Activated CD4-positive, alpha-beta T cell treated with anti-CD3 and anti-CD28 coated beads for 4 hours (primary cell): ENCODE results near the gene OBSCN.
"Not testable (repeated sequence)": the region's sequence is repeated elsewhere in the genome, so short reads cannot be mapped to it uniquely, and the experiment has no call there.

Source experiments
- DNase-seq, 2 donors: peaks; one replicate each; pipeline ENCODE4 v3.0.0-alpha.2; 2020

OBSCN gene

DNA sequence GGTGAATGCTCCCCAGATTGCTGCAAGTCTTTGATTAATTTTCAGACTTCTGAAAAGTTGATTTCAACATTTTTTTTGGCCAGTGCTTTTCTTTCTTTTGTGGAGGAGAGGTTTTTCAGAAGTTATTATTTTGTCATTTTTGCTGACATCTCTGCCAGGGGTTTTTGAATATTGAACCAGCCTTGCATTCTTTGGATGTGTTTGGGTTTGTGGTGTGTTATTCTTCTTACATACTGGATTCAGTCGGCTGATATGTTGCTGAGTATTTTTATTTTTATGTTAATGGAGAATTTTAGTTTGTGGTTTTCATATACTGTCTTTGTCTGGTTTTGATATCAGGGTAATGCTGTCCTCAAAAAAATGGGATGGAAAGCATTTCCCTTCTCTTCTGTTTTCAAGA lies 25.3 kb downstream of the OBSCN start:
- no peak for DNase-seq

DNA sequence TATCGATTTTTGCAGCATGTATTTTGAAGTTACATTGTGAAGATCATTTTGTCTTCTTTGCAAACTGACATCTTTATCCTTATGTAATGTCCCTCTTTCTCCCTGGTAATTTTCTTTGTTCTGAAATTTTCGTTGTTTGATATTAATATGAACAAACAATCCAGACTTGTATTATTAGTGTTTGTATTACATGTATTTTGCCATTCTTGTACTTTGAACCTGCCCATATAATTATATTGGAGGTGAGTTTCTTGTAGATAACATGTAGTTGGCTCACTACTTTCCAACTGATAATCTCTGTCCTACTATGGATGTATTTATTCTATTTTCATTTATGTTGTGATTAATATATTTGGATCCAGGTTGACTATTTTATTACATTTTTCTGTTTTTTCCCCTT lies 27.1 kb downstream of the OBSCN start:
- DNase-seq: no peak

DNA sequence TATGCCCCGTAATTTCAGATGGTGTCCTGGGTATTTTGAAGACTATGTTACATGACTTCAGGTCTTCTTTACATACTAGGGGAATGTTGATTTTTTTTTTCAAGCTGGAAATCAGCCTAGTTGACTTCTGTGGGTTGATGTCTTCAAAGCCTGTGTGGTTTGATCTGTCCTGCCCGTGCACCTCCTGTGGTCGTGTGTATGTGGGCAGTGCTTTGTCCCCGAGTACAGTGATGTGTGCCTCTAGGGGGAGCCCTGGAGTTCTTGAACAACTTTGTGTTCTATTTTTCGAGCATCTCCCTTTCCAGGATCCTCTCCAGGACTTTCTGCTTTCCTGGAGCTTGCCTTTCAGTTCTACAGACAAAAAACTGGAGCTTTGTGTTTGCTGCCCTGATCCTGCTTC lies 28.9 kb downstream of the OBSCN start:
- no peak for DNase-seq

DNA sequence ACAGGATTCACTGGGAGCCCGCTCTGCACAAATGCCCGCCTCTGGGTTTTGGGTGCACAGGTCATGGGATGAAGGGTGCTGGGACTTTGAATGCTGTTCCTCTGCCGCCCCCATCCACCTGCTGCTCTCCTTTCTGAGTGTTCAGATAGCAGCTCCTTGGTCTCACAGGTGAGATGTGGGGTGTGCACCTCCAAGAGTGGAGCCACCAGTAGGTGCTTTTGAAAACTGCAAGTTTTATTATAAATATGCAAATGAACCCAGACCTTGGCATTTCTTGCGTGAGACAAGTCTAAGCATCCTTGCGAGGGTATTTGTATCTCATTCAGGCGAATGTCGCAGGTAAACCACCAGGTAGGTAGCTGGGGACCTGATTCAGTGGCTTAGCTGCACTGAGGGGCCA lies 30.2 kb downstream of the OBSCN start:
- DNase-seq: no peak

DNA sequence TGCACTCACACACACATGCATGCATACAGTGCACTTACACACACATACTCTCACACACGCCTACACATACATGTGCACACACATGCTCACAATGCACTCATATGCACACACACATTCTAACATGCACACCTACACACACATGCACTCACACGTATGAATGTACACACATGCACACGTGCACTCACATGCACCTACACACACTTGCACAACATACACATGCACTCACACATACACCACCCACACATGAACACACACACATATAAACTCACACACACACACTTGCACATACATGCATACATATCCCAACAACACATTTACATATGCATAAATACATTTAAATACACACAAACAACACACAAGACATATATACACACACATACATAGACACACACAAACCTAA lies 30.6 kb downstream of the OBSCN start:
- no peak for DNase-seq

- no peak for DNase-seq
Observed at GRCh38 chr1:228240411-228241240, 32.8 kb downstream of the OBSCN start.

- DNase-seq: no peak
Observed at GRCh38 chr1:228241259-228241658, 33.4 kb downstream of the OBSCN start.

- no peak for DNase-seq
Observed at GRCh38 chr1:228242409-228242808, 34.6 kb downstream of the OBSCN start.

DNA sequence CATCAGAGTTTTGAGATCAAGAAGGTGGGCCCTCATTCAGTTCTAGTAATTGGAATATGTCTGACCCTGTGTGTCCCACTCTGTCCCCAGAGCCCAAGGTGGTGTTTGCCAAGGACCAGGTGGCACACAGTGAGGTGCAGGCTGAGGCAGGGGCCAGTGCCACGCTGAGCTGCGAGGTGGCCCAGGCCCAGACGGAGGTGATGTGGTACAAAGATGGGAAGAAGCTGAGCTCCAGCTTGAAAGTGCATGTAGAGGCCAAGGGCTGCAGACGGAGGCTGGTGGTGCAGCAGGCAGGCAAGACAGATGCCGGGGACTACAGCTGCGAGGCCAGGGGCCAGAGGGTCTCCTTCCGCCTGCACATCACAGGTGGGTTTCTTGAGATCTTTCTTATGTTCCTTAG lies 35.2 kb downstream of the OBSCN start:
- DNase-seq: no peak

DNA sequence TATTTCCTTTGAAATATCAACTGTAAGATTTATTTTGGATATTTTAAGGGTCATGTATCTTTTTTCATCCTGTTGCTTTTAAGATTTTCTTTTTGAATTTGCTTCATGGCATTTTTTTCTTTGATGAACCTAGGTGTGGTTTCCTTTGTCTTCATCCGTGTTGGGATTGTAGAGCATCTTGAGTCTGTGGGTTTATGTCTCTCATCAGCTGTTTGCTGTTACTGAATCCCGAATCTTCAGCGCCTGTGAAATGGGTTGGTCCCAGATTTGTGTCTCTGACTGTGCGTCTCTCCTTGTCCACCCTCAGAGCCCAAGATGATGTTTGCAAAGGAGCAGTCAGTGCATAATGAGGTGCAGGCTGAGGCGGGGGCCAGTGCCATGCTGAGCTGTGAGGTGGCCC lies 36.1 kb downstream of the OBSCN start:
- not testable (repeated sequence) for DNase-seq

DNA sequence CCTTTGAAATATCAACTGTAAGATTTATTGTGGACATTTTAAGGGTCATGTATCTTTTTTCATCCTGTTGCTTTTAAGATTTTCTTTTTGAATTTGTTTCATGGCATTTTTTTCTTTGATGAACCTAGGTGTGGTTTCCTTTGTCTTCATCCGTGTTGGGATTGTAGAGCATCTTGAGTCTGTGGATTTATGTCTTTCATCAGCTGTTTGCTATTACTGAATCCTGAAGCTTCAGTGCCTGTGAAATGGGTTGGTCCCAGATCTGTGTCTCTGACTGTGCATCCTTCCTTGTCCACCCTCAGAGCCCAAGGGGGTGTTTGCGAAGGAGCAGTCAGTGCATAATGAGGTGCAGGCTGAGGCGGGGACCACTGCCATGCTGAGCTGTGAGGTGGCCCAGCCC lies 37.3 kb downstream of the OBSCN start:
- no peak for DNase-seq

- no peak for DNase-seq
Observed at GRCh38 chr1:228246216-228246900, 38.5 kb downstream of the OBSCN start.

GRCh38 chr1:228249513-228250305 lies 41.9 kb downstream of the OBSCN start:
- DNase-seq: no peak

DNA sequence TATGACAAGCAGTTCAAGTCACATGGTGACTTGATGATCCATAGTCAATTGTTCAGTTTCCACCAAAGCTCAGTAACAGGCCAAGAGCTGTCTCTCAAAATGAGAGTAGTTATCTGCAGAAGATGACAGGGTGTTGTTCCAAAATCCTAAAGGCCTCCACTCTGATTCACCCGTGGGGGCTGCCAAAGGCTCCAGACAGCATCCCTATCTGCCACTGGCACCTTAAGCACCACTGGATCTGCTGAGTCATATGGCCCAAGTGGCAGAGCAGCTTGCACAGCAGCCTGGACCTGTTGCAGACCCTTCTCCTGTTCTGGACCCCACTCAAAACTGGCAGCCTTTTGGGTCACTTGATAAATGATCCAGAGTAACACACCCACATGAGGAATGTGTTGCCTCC lies 44.6 kb downstream of the OBSCN start:
- DNase-seq: not testable (repeated sequence)

GRCh38 chr1:228256626-228257375 lies 49.0 kb downstream of the OBSCN start:
- no peak for DNase-seq

DNA sequence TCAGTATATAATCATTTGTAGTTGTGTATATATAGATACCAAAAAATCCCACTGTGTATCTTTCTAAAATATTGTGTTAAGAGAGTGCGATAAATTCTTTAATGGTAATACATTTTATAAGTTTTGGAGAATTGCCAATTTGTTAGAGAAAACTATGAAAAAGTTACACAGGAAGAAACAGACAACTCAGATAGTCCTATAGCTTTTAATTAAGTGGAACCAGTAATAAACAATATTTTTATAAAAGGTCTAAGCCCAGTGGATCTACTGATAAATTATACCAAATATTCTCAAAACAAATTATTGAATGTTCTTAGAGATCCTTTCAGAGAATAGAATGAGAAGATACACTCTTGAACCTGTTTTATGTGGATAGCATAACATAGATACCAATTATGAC lies 50.6 kb downstream of the OBSCN start:
- DNase-seq: no peak

DNA sequence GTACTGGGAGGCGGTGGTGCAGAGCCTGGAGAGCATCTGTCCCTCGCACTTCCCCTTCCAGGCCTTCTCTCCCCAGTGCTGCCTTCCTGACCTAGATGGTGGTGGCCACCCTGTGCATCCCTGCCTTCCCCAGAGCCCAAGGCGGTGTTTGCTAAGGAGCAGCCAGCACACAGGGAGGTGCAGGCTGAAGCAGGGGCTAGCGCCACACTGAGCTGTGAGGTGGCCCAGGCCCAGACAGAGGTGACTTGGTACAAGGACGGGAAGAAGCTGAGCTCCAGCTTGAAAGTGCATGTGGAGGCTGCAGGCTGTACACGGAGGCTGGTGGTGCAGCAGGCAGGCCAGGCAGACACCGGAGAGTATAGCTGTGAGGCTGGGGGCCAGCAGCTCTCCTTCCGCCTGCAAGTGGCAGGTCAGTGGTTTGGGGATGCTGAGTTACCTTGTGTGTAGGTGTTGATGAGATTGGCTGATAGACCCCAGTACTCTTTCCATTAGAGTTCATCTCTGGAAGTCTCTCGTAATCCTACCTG lies 51.6 kb downstream of the OBSCN start:
- no peak for DNase-seq

GRCh38 chr1:228259951-228260350 lies 52.1 kb downstream of the OBSCN start:
- DNase-seq: no peak

DNA sequence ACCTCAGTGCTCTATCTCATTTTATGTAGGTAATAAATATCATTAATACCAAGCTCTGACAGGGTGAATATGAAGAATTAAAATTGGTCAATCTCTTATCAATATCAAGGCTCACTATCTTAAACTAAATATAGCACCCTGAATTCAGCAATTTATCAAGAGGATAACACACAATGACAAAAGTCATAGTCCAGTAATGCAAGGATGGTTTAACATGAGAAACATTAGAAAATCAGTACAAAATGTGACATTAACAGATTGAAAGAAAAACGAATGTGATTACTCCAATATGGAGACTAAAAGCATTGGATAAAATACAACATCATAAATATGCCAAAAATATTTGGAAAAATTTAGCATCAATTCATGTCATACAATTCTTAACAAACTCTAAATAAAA lies 53.9 kb downstream of the OBSCN start:
- DNase-seq: no peak

- DNase-seq: no peak
Observed at GRCh38 chr1:228262475-228262874, 54.6 kb downstream of the OBSCN start.

GRCh38 chr1:228263636-228264035 lies 55.8 kb downstream of the OBSCN start:
- DNase-seq: no peak

DNA sequence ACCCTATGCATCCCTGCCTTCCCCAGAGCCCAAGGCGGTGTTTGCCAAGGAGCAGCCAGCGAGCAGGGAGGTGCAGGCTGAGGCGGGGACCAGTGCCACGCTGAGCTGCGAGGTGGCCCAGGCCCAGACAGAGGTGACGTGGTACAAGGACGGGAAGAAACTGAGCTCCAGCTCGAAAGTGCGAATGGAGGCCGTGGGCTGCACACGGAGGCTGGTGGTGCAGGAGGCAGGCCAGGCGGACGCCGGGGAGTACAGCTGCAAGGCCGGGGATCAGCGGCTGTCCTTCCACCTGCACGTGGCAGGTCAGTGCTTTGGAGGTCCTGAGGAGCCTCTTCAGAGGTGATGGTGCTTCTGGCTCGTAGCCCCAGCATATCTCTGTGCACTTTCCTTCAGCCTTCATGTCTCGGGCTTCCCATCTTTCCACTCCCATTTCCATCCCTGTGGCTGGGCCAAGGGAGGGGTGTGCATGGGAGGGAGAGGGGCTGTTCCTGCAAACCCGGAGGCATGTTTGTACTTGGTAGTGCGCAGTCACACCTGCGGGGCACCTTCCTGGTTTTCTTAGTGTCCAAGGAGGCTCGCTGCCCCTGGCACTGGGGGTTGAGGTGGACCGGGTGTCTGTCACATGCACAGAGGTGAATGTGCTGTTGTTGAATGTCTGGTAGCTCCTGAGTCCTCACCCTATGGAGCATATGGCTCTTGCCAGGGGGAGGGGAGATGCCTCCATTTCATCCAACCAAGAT lies 56.4 kb downstream of the OBSCN start:
- DNase-seq: no peak
